Gastrocnemius medialis (tissue), 4 donors: ENCODE results near the gene NIPAL1.

Experiments
- CTCF ChIP-seq, 5 experiments: fragments of 450-650 bp in 3 of 5; fragments of 200-600 bp in 2 of 5; sonication (generic) in 2 of 5; IDR thresholded peaks in 4 of 5; conservative IDR thresholded peaks in 1 of 5; 1 replicate in 4 of 5; 2 replicates in 1 of 5; pipeline ENCODE4 v1.5.1; 2016 to 2019; ENCODE audit warnings: antibody characterized with exemption in 5 of 5, mild to moderate bottlenecking in 3 of 5, moderate library complexity in 3 of 5
- POLR2A ChIP-seq, 2 donors: fragments of 450-650 bp; IDR thresholded peaks; one replicate each; pipeline ENCODE4 v1.6.1; 2017; ENCODE audit warnings: antibody characterized with exemption in 2 of 2, mild to moderate bottlenecking in 2 of 2, moderate library complexity in 2 of 2

GRCh38 chr4:48005781-48006180, 10.8 kb upstream of the NIPAL1 start:
- TF ChIP-seq CTCF (IDR thresholded peaks at IDR 0.05 in 4 of 5, conservative IDR thresholded peaks at IDR 0.05 in 1 of 5), result no peak
- TF ChIP-seq POLR2A (IDR thresholded peaks at IDR 0.05), result no peak
